SK-N-MC (cell line): ENCODE data around the gene ITIH3.

Source experiments
- EZH2 ChIP-seq: fragments of 200-600 bp; sonication (generic); IDR thresholded peaks from one replicate; pipeline ENCODE4 v1.6.1; 2017; ENCODE audit warnings: antibody characterized with exemption
- FOXP2 ChIP-seq: optimal IDR thresholded peaks from 2 replicates; pipeline ENCODE3; 2011; ENCODE audit warnings: mild to moderate bottlenecking, moderate library complexity; ENCODE audit not compliant: insufficient read depth; ENCODE audit errors: extremely low read length, control extremely low read depth
- POLR2AphosphoS5 ChIP-seq: IDR thresholded peaks from 2 replicates; pipeline ENCODE4 v1.6.1; 2012; ENCODE audit warnings: mild to moderate bottlenecking, low read depth, low read length, borderline replicate concordance

DNA sequence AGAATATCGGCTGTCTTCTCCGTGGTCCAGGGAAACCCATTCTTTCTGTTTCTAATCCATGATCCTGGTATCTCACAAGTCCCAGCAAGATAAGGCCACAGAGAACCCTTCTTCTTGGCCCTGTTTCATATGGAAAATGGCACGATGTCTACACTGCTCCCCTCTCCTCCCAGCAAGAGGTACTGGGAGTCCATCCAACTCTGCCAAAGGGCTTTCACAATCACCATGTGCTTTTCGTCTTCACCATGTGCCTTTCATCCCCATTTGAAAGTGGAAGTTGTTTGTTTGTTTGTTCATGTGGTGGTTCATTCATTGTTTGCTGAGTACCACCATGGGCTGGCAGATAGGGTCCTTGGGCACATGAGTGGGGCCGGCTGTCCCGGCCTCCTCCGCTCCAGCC, 5.5 kb downstream of the ITIH3 start:
- TF ChIP-seq POLR2AphosphoS5 (no peak), EZH2 (no peak), FOXP2 (no peak)
